SU-DHL-6 (cell line): Measurements from ENCODE around the gene CZIB.

ENCODE experiments used
- H2AFZ ChIP-seq: fragments of 200-600 bp; sonication (generic); 2 replicates; pipeline ENCODE4 v1.6.1; 2014; ENCODE audit warnings: low read depth, mild to moderate bottlenecking, moderate library complexity, mixed read lengths, antibody characterized with exemption, low read length; ENCODE audit not compliant: severe bottlenecking
- H3F3A ChIP-seq: fragments of 200-600 bp; shearing (Covaris generic); 2 replicates; pipeline ENCODE4 v1.6.0; 2016; ENCODE audit warnings: antibody characterized with exemption, mild to moderate bottlenecking; ENCODE audit not compliant: insufficient read depth
- H3K27ac ChIP-seq: fragments of 200-600 bp; sonication (generic); 2 replicates; pipeline ENCODE4 v1.5.1; 2016; ENCODE audit warnings: low read depth, mild to moderate bottlenecking, low read length, moderate library complexity, mixed read lengths
- H3K27me3 ChIP-seq: fragments of 200-600 bp; sonication (generic), shearing (Covaris generic); 2 replicates; pipeline ENCODE4 v1.6.0; 2014; ENCODE audit warnings: mild to moderate bottlenecking, low read length
- H3K36me3 ChIP-seq: fragments of 200-600 bp; sonication (generic); 2 replicates; pipeline ENCODE4 v1.6.1; 2014; ENCODE audit warnings: mild to moderate bottlenecking, low read length, mixed read lengths
- H3K4me2 ChIP-seq: fragments of 300-600, 200-600 bp; shearing (Covaris generic), sonication (generic); 2 replicates; pipeline ENCODE4 v1.6.0; 2014; ENCODE audit warnings: low read length, low read depth, mild to moderate bottlenecking; ENCODE audit not compliant: poor library complexity, severe bottlenecking
- H3K4me3 ChIP-seq: fragments of 200-600 bp; sonication (generic); 2 replicates; pipeline ENCODE4 v1.5.1; 2014; ENCODE audit warnings: antibody characterized with exemption, low read length, mild to moderate bottlenecking, mixed read lengths; ENCODE audit not compliant: insufficient read depth, poor library complexity, severe bottlenecking
- H3K79me2 ChIP-seq: fragments of 200-600 bp; sonication (generic); 2 replicates; pipeline ENCODE4 v1.6.1; 2014; ENCODE audit warnings: mild to moderate bottlenecking, low read length, moderate library complexity; ENCODE audit not compliant: insufficient read depth
- H3K9ac ChIP-seq: fragments of 200-600 bp; sonication (generic); 2 replicates; pipeline ENCODE4 v1.7.0; 2014; ENCODE audit warnings: mild to moderate bottlenecking, low read length
- H3K9me2 ChIP-seq: fragments of 200-600 bp; sonication (generic); replicated peaks from 2 replicates; pipeline ENCODE4 v1.6.1; 2014; ENCODE audit warnings: low read length; ENCODE audit not compliant: insufficient read depth
- H3K9me3 ChIP-seq: fragments of 200-600 bp; sonication (generic); 2 replicates; pipeline ENCODE4 v1.6.1; 2014; ENCODE audit warnings: low read length, mixed read lengths; ENCODE audit not compliant: insufficient read depth
- H4K20me1 ChIP-seq: fragments of 200-600 bp; sonication (generic); 2 replicates; pipeline ENCODE4 v1.6.1; 2014; ENCODE audit warnings: low read depth, mild to moderate bottlenecking, antibody characterized with exemption, low read length, moderate library complexity, mixed read lengths
- EZH2phosphoT487 ChIP-seq: fragments of 200-600 bp; sonication (generic), shearing (Covaris generic); conservative IDR thresholded peaks from 2 replicates; pipeline ENCODE4 v1.6.1; 2018; ENCODE audit warnings: mild to moderate bottlenecking, antibody characterized with exemption, low read length, moderate library complexity, mixed read lengths
- TF ChIP-seq, protein P1 (sequence below): fragments of 200-600 bp; sonication (generic); IDR thresholded peaks from one replicate; pipeline ENCODE4 v1.5.1; 2017; ENCODE audit warnings: antibody characterized with exemption, mild to moderate bottlenecking, low read length, moderate library complexity; ENCODE audit not compliant: insufficient read depth, poor library complexity, severe bottlenecking

The CZIB gene

DNA sequence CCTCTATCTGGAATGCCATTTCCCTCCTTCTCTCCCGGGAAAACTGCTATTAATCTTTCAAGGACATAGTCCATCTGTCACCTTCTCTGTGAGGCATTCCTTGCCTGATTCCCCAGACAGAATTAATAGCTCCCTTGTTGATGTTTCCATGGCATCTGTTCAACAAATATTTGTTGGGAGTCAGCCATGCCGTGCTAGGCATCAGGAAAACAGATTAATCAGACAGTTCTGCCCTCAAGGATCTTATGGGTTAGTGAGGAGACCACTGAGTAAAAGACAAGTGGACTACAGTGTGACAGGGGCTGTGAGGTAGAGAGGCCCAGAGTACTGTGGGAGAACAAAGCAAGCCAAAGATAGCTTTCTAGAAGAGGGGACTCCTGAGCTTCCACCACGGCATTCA, 29.3 kb upstream of the CZIB start:
- no peaks in the 10 kb centered on the region for H3K79me2 ChIP-seq
- H3K9me2 ChIP-seq: no peaks in the 10 kb centered on the region
- no peaks in the 10 kb centered on the region for H4K20me1 ChIP-seq
- H3K4me2 ChIP-seq: no peak overlapping the region
- H3K27ac ChIP-seq: no peak overlapping the region
- no peak overlapping the region for H2AFZ ChIP-seq
- H3K4me3 ChIP-seq: no peak overlapping the region
- no peak overlapping the region for H3K9ac ChIP-seq
- no peaks in the 10 kb centered on the region for H3K9me3 ChIP-seq
- H3K36me3 ChIP-seq: peaks cover 38% of the 10 kb centered on the region
- H3K27me3 ChIP-seq: no peaks in the 10 kb centered on the region
- peaks cover 4% of the 10 kb centered on the region; the same call in 1 of the 2 replicates for H3F3A ChIP-seq
- TF ChIP-seq EZH2phosphoT487: no peak
- TF ChIP-seq, protein P1, sequence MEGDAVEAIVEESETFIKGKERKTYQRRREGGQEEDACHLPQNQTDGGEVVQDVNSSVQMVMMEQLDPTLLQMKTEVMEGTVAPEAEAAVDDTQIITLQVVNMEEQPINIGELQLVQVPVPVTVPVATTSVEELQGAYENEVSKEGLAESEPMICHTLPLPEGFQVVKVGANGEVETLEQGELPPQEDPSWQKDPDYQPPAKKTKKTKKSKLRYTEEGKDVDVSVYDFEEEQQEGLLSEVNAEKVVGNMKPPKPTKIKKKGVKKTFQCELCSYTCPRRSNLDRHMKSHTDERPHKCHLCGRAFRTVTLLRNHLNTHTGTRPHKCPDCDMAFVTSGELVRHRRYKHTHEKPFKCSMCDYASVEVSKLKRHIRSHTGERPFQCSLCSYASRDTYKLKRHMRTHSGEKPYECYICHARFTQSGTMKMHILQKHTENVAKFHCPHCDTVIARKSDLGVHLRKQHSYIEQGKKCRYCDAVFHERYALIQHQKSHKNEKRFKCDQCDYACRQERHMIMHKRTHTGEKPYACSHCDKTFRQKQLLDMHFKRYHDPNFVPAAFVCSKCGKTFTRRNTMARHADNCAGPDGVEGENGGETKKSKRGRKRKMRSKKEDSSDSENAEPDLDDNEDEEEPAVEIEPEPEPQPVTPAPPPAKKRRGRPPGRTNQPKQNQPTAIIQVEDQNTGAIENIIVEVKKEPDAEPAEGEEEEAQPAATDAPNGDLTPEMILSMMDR: no peak

DNA sequence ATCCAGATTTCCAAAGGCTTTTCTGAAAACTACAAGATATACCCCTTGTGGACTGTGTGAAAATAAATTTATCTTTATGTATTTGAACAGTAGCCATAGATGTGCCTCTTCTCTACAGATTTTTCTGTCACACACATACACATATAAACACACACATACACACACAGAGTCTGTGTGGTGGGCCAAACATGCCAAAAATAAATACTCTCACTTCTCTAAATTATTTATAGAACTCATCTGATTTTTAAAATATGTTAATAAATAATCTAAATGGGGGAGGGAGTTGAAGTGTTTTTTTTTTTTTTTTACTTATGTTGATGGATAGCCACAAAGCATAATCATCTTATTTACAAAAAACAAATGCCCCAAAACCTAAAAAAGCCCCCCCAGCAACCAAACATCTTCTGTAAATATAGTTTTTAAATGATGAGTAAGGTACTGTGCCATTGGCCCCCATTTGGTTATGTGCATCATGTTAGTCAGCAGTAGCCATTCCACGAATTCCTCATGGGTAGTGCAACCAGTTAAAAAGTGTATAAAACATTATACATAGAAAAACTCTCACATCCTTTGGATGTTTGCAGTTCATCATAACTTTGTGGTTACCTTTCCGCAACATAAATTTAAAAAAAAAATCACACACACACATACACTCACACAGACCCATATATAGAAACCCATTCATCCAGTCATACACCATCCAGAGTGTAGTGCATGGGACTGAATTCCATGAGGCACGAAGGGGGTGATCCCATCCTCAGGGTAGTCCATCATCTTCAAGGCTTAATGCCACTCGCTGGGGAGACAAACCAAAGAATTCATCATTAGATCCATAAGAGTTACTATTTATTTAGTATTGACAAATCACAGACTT, 26.1 kb upstream of the CZIB start:
- Histone ChIP-seq H4K20me1 (no peaks in the 10 kb centered on the region), H2AFZ (no peak overlapping the region), H3K27me3 (no peaks in the 10 kb centered on the region), H3K36me3 (peaks cover 27% of the 10 kb centered on the region), H3F3A (peaks cover 13% of the 10 kb centered on the region), H3K9ac (no peak overlapping the region), H3K9me3 (no peaks in the 10 kb centered on the region), H3K4me3 (no peak overlapping the region), H3K9me2 (no peaks in the 10 kb centered on the region), H3K27ac (no peak overlapping the region), H3K4me2 (no peak overlapping the region), H3K79me2 (no peaks in the 10 kb centered on the region)
- TF ChIP-seq, protein P1: no peak
- TF ChIP-seq EZH2phosphoT487: no peak

DNA sequence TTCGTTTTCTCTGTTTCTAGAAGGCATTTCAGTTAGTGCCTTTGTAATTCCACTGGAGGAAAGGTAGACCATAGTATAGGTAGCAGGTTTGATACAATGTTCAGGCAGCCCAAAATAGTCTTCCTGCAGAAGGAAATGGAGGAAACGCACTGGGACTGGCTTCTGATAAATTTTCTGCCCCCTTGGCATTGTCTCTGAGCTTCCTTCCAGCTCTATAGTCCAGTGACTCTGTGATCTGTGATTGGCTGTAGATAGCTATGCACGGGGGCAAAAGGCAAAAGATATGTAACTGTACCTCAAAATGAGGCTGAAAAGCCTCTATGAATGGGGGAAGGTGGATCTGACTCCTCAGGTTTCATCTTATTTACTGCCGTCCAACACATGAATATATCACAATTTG, 23.7 kb upstream of the CZIB start:
- H3K4me2 ChIP-seq: no peak overlapping the region

More for the DNA sequence above, 23.7 kb upstream of the CZIB start:
- H3K9me2 ChIP-seq: no peaks in the 10 kb centered on the region
- H3K36me3 ChIP-seq: peaks cover 22% of the 10 kb centered on the region
- no peak for TF ChIP-seq EZH2phosphoT487
- TF ChIP-seq, protein P1: no peak
- H3K9ac ChIP-seq: no peak overlapping the region
- H3K27ac ChIP-seq: no peak overlapping the region
- no peaks in the 10 kb centered on the region for H3K9me3 ChIP-seq
- H3K4me3 ChIP-seq: no peak overlapping the region
- H3K27me3 ChIP-seq: no peaks in the 10 kb centered on the region
- no peaks in the 10 kb centered on the region for H3K79me2 ChIP-seq
- peaks cover 24% of the 10 kb centered on the region for H3F3A ChIP-seq
- H2AFZ ChIP-seq: no peak overlapping the region
- H4K20me1 ChIP-seq: no peaks in the 10 kb centered on the region
